HS-5 (cell line): ENCODE measurements around the gene ARAP3.

Experiments
- DNase-seq: peaks from one replicate; pipeline ENCODE4 v3.0.0-alpha.2; 2012; ENCODE audit warnings: low read depth

The ARAP3 gene

DNA sequence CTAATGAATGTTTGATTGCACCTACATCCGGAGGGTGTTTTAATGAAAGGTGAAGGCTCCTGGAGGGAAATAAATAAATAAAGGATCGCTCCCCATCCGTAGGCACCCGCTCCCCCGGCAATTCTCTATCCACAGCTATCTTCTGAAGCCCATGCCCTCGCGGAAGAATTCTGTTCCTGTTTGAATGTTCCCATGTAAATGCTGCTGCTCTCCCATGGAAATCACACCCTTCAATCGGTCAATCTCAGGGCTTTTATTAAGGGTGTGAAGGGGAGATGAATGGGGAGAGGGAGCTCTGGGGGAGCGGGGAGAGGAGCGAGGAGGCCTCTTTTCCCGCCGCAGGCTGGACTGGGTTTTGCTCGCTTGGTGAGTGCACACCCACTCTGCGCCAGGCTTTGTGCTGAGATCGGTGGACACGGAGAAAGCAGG is 21.1 kb upstream of the ARAP3 start:
- no peak for DNase-seq

DNA sequence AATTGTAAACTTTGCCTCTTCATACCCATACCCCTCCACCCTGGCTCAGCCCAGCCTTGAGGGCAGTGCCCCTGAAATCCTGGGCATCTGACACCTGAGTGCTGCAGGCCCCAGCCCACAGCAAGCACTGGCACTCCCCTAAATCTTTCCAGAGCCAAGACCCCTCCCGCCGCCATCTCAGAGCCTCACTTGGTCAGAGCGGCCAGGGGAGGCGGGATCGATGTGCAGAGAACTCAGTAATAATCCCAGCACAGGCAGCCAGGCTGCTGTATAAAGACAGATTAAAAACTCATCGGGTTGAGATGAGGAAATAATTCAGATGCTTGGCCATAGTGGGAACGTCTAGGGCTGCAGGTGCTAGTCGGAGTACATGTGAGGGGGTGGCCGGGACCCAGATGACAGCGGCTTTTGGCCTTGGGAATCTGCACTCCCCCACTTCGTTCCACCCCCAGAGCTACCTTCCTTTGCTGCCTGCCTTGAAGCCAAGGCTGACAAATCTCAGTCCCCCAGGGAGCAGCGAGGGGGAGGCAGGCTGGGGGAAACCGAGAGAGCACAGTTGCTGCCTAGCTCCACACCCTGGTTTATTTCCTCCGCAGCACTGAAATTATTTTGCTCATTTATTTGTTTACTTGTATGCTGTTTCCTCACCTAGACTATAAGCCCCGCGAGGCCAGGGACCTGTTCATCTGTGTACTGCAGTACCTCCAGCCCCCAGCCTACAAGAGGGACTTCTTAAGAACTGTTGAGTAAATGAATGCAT is 19.5 kb upstream of the ARAP3 start:
- DNase-seq, result no peak

DNA sequence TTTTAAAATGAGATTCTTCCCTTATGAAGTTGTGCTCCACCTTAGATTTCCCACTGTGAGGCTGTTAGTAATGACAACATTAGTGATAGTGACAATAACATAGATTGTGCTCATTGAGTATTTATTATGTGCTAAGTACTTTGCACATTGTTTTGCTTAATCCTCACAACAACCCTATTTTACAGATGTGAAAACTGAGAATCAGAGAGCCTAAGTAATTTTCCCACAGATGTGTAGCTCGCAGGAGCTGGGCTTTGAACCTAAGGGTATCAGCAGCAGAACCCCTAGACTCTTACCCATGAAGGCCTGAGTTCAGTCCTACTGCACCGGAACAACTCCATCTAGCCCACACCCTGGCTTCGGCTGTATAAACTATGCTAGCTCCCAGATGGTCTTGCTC is 15.6 kb upstream of the ARAP3 start:
- no peak for DNase-seq

DNA sequence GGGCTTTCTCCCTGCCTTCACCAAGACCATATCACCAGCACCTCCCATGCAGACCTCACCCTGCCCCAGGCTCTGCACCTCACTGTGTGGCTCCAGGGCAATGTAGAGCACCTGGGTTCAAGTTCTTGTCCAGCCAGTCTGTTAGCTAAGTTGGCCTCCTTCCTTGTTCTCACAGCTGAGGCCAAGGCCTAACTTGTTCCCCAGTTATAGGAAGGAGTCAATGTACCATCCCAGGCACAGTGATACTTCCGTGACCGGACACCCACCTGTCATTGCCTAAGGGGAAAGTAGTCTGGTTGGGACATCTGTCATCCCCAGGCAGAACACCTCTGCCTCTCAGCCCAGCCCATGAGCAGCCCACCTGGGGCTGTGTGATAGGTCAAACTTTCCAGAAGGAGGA is 14.4 kb upstream of the ARAP3 start:
- no peak for DNase-seq

DNA sequence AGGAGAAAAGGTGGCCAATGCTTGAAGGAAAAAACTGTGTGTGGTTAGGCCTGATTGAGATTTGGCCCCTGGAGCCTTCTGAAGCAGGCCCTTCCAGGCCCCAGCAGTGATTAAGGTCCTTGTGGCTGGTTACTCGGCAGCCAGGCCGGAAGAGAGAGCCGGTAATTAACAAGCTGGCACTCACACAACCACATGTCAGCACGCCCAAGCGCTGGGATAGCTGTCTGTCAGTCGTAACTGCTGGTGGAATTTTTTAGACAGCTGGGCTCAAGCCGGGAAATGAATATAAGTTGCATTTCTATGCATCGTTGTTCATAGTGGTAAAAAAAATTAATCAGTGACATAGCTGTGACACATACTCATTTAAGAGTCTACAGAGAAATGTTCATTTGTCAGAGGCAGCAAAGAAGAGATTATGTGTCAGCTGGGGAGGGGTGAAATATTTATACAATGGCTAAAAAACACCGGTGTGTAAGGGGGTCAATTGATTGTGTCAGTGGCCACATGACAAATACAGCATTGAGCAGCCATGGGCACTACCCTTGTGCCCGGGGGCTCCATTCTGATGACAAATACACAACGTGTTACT is 13.7 kb upstream of the ARAP3 start:
- no peak for DNase-seq

DNA sequence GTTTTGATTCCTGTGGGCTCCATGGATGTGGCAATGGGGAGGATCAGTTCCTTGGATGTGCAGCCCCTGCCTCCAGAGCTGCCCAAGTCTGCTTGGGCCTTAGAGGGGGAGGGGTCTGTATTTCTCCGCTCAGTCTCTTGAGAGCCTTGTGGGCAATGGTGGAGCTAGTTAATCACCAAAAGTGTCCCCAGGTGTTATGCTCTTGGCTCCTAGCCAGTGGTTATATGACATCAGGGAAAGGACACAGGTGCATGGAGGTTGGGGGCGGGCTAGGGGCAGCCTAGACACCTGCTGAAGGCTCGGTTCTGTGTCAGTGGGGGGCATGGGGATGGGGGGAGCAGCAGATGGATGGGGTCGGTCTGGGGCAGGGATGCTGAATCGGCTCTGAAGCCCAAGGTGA is 12.4 kb upstream of the ARAP3 start:
- no peak for DNase-seq

DNA sequence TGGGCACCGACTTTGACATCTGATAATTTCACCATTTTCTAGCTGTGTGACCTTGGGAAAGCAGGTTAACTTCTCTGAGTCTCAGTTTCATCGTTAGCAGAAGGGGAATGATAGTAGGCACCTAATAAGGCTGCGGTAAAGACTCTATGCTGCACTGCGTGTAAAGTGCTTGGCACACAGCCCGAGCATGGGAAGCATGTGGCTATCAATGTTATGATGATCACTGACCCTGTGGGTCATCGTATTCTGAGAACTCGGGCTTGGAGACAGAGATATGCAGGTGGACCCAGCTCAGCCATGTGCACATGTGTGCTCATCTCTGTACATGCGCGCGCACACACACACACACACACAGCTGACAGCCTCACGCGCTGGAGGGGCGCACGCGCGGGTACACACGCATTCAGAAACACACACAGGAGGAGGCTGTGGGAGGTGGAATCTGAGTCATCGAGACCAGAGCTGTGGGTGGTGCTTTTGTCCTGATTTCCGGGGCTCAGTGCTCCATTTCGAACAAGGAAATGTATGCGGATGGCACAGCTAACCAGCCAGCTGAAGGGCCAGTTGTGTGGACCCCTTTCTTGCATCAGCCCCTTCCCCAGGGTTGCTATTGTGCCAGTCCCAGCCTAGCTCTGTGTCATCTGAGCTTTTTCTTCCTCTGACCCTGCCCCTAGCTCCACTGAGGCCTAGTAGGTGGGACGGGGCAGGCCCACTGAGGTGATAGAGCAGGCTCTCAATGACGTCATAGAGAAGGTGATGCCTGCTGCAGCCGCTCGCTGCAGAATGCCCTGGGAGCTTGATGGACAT is 11.1 kb upstream of the ARAP3 start:
- no peak for DNase-seq

DNA sequence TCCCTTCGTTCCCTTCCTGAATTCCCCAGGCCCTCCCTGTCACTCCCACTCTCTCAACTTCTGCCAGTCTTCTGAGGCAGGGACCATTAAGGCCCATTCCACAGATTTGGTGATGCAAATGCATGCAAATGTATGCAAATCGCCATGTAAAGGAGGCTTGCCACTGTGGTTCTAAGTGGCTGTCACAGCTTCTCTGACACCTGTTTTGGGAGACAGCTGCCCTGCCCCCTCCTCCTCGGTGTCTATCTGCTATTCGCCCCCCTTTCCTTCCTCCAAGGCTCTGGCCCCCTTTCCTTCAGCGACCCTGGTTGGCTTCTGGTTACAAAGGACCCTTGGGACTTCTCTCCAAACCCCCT is 10.5 kb upstream of the ARAP3 start:
- no peak for DNase-seq

DNA sequence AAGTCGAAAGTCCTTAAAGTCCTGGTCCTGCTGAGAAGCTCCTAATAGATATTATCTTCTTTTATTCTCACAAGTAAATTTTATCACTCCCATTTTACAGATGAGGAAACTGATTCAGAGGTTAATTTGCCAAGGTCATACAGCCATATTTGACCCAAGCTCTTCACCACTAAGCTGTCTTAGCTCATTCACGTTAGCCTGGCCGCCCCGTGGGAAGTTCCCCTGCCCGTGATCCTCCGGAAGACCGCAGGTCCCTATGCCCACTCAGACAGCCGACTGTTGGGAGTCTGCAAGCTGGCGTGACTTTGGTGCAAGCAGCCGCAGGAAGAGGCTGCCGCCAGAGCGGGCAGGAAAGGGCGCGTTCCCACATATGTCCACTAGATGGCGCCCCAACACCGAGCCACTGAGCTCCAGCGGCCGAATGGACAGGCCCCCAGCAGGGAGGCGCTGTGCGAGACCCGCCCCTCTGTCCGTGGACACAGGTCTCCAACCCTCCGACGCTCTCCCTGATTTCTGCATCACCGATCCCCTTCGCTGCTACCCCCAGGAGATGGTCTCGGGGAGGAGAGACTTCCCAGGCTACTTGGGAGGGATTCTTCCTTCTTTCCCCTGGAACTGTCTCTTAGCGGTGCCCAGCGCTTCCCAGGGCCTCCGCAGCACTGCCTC is 10.0 kb upstream of the ARAP3 start:
- no peak for DNase-seq

DNA sequence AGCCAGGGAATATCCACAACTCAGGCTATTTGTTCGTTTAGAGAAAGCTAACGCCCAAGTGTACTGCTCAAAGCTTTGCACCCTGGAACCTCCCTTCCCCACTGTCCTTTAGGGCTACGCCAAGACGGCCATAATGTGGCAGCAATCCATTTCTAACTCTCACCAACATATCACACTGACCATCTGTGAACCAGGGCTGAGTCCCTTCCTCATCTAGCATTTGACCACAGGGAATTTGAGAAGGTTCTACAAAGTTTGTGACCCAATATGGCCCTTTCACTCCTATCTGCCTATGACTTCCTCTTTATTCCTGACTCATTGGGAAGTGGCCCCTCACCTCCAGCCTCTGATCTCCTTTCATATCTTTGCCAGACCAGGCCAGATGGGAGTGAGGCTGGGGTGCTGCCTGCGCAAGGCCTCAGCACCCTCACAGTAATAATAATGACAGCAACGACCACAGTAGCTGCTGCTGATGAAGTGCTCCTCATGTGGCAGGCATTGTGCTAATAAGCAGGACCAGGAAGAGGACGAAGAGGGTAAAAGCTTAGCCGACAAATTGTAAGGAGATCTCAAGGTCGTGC is 9.3 kb upstream of the ARAP3 start:
- DNase-seq, result no peak

DNA sequence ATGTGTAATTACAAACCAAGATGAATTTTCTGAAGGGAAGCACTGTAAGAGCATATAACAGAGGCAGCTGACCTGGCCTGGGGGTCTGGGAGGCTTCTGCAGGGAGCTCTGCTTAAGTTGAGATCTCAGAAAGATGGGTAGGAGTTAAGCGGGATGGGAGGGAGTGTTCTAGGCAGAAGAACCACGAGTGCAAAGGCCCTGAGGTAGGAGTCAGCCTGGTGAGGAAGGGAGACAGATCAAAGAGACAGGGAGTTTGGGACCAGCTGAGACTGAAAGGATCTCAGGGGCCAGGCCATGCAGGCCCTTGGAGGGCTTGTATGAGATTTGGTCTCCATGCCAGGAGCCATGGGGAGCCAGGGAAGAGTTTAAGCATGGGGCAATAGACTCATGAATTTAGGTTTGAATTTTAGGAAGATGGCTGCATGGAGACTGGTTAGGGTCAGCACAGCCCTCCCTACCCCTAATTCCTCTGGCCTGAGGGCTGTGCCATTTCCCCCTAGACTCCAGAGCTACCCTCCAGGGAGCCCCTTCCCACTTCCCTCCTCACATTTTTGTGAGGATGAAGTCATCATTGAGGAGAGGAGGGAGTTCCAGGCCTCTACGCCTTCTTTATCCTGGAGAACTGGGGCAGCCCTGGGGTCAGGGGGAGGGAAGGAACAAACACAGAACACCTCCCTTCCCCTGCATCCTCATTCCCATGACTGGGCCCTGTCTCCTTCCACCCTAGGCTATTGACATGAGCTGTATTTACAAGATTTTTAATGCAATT is 4.8 kb upstream of the ARAP3 start:
- no peak for DNase-seq

DNA sequence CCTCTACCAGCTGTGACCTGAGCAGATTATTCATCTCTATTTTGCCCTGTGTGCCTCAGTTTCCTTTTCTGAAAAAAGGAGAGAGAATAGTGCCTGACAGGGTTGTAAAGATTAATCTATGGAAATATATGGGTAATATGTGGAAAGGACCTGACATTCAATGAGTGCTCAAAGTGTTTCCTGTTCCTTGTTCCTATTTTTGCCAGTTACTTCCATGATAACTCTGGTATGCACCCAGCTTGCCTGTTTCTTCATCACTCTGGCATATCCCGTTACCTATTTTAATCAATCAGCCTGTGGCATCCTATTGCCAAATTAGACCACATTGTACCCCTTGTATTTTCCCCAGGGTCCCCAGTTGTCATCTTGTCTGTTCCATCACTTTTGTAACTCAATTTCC is 3.6 kb upstream of the ARAP3 start:
- DNase-seq, result no peak

DNA sequence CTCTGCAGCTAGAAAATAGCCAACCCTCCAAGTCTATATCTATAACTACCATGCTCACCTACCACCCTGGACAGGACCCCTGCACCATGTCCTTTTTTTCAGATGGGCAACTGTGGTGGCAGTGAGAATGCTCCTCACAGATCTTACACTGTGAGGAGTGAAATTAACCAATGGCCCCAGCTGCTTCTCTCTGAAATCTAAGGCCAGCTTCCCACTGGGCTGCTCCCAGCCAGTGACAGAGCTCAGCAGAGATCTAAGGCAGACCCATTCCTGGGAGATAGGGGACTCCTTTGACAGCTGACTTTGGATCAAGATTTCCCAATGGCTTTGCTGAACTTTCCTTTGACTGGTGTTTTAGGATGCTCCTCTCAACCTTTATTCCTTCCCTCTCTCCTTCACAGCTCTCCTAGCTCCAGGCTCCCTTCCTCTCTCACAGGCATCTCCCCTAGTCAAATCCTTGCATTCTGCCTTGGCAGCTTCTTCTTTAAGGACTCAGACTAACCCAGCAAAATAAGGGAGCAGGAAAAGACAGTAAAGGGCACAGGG is 1.6 kb upstream of the ARAP3 start:
- no peak for DNase-seq

DNA sequence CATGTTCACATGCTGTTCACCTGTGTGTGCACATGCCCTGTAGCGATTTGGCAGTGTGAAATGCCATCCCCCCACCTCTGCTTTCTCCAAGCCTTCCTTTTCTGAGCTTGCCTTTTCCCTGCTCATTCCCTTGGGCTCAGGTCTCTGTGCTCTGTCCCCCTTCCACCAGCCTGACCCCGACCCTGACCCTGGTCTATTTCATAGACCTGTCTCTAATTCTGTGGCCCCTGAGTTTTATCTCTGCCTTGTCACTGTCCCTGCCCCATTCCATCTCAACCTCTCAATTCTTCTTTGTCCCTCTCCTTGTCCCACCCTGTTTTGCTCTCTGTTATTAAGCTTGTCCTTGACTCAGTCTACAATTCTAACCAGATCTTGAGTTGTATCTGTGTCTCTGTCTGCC is 735 bp downstream of the ARAP3 start:
- DNase-seq, result no peak

DNA sequence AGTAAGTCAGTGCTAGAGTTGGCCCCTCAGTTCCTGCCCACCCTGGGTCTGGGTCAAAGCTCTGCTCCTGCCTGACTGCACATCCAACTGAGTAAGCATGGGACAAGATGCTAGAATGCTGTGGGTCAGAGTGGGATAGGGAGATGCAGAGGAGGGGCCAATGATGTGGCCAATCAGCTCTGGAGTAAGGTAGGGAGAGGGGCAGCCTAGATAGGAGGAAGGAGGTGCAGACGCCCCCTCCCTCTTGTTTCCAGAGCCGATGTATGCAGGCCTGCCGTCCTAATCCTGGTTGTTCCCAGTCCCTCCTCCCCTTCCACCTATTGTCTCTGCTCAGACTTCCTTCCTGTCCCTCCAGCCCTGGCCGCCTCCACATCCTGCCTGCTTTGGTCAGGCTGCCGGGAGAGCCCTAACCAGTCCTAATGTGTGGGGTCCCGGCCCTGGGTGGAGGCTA is 1.3 kb downstream of the ARAP3 start:
- no peak for DNase-seq

DNA sequence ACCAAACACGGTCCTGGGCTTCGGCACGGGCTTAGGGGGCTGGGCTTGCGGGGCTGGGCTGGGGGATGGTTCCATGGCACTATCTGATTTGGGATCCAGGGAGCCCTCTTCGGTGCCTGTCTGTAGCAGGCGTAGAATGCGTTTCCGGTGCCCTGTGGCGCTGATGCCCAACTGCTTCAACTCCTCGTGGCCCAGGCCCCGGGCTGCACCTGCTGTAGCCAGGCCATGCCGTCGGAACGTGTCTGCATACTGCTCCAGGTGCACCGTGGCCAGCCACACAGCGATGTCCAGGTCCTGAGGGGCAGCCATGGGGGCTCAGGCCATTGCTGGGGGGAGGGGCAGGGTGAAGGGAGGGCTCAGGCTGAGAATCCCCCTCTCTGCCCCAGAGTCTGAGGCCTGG is 1.9 kb downstream of the ARAP3 start:
- no peak for DNase-seq

DNA sequence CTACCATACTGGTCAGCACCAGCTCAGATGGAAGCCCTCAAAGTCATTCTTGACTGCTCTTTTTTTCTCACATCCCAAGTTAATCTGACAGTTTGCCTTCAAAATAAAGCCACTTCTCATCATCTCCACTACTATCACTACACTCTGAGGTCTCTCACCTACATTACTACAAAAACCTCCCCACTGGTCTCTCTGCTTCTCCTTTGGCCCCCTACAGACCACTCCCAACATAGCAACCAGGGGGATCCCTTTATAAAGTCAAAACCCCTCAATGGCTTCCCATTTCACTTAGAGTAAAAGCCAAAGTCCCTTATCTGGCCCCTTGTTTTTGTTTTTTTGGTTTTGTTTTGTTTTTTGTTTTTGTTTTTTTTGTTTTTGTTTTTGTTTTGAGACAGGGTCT is 4.6 kb downstream of the ARAP3 start:
- DNase-seq, result no peak

DNA sequence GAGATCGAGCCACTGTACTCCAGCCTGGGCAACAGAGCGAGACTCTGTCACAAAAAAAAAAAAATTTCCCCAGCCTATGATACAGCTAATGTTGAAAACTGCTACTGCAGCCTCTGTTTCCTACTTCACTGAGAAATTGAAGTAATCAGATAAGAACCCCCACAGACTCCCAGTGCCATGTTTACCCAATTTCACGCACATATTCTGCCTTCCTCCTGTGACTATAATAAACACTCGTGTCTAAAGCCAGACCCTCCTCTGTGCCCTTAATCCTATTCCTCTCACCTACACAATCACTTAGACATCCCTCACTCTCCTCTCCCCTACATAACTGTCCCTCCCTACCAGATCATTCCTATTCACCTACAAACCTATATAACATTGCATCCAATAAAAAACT is 6.4 kb downstream of the ARAP3 start:
- DNase-seq, result no peak

DNA sequence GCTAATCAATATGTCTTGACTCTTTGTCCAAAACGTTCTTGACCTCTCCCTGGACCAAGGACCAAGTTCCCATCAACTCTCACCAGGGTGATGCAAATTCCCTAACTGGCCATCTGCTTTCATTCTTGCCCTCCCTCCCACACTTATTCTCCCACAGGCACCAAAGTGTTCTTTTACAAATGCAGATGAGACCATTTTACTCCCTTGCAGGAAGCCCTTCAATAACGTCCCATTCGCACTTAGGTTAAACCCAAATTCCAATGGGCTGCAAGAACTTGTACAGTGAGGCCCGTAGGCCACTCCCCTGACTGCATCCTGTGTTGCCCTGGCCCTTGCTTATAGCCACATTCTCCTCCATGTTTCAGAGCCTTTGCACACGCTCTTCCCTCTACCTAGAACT is 7.3 kb downstream of the ARAP3 start:
- DNase-seq, result no peak

DNA sequence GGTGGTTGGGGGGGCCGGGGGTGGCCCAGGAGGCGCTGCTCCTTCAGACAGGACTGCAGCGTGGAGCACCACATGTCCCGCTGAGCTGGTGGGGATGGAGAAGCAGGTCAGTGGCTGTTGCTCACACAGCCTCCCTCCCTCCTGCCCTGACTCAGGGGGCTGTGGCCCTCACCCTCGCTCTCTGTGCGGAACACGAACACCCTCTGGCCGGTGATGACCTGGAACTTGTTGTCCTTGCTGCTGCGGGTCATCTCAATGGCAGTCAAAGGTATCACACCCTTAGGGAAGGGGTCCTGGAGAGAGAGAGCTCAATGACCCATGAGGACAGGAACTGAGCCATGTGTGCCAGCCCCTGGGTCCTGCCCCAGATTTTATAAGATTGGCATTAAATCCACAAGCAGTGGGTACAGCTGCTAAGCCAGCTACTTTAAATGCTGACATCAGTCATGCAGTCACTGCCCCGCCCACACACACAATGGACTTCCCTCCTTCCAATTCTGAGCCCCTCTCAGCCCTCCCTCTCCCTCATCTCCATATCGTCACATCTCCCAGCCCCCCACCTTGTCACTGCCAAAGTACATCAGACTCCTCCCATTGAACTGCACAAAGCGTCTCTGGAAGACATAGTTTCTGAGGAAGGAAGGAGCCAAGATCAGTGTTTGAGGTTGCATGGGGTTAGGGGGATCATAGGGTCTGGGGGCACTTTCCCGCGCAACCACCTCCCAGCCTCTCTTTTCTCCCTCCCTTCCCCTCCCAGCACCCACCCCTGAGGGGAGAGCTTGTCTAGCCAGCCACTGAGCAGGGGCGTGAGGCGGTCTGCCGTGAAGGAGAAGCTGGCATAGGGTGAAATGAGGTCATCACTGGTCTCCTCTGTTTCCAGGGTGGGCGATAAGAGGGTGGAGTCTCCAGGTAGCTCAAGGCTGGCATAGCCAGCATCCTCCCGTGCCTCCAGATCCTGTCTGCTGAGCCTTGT is 8.9 kb downstream of the ARAP3 start:
- DNase-seq, result no peak
